HG03378 (cell line): ENCODE measurements around the gene ZNF148.
A peak's percentile ranks its signal among the peaks of the same experiment; 100 is the strongest.
"Not testable (repeated sequence)": the region's sequence is repeated elsewhere in the genome, so short reads cannot be mapped to it uniquely, and the experiment has no call there.

Source experiments
- ATAC-seq: cut with Tn5 transposase; IDR thresholded peaks from one replicate; pipeline ENCODE4 v1.9.1; 2021; ENCODE audit warnings: mild to moderate bottlenecking, moderate library complexity; ENCODE audit not compliant: unreplicated experiment

ZNF148 gene

DNA sequence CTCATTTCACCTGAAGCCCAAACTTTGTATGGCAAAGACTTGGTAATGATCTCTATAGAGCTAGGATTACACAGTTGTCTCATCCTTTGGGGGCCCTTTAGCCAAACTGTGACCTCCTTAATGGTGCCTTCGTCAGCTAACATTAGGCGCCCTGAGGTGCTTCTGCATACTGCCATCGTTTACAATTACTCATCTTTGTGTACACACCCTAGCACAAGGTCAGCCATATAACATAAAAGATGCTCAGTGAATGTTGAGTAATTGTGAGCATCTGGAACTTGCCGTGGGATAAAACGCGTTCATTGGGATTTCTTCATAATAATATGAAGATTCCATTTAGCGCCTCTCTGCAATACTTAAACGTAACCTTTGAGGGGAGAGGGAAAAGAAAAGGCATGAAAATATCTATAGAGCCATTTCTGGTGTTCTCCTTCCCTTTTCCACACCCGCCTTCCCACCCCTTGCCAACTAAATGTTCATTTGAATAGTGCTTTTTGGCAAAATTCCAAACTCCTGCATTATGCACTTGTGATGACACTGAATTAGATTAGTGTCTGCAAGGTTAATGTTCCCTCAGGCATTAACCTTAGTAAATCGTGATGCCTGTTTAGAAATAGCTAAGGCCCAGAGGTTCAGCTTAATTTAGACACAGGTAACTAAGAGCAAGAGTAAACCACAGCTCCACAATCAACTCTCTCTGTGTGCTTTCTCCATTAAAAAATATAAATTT is 990 bp upstream of the ZNF148 start:
- ATAC-seq: peak; percentile 22

DNA sequence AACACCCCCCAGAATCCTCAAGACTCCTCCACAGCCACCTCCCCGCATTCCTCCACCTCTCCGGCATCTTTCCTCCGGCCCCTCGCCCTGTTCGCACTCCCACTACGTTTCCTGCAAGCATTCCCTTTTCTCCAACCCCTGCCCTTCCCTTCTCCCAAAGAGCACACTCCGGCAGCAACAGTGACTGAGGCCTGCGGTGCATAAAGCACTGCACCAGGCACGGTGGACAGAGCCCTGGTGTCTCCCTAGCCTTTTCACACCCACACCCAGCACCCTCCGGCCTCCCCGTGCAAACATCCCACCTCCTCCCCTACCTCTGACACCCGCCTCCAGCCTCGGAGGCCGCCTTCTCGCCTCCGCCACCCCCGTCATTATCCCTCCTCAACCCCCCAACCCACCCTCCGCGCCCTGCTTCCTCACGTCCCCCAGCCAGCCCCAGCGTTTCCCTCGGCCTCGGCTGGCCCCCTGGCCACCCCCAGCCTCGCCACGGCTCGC is 577 bp downstream of the ZNF148 start:
- ATAC-seq: no peak

- no peak for ATAC-seq
Observed at GRCh38 chr3:125367403-125368230, 7.5 kb downstream of the ZNF148 start.

- ATAC-seq: no peak
Observed at GRCh38 chr3:125366132-125366531, 9.0 kb downstream of the ZNF148 start.

DNA sequence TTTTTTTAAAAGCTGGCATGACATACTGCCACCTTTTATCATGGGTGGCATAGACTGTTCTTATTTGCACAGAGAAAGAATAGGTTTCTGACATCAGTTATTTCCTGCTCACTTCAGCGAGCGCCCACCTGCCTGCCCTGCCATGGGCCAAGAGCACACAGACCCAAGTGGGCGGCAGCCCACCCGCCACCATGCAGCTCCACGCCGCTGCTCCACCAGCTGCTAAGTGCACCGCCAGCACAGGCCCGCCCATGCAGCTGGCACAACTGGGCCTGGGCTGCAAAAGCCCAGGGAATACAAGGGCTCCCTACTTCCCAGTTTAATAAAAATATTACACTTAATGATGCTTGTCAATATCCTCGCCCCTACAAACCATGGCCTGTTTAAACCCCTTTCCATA is 15.4 kb downstream of the ZNF148 start:
- ATAC-seq: no peak

- no peak for ATAC-seq
Observed at GRCh38 chr3:125358923-125359322, 16.2 kb downstream of the ZNF148 start.

DNA sequence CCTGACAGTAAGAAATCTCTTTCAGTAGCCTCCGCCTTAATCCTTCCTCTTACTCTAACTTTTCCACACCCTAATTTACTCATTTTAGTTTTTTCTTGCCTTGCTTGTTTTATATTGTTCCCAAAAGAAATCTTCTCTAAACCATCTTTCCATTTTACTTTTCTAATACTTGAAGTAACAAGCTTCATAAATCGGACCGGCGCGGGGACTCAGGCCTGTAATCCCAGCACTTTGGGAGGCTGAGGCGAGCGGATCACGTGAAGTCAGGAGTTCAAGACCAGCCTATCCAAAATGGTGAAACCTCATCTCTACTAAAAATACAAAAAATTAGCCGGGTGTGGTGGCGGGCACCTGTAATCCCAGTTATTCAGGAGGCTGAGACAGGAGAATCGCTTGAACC is 17.3 kb downstream of the ZNF148 start:
- no peak for ATAC-seq

DNA sequence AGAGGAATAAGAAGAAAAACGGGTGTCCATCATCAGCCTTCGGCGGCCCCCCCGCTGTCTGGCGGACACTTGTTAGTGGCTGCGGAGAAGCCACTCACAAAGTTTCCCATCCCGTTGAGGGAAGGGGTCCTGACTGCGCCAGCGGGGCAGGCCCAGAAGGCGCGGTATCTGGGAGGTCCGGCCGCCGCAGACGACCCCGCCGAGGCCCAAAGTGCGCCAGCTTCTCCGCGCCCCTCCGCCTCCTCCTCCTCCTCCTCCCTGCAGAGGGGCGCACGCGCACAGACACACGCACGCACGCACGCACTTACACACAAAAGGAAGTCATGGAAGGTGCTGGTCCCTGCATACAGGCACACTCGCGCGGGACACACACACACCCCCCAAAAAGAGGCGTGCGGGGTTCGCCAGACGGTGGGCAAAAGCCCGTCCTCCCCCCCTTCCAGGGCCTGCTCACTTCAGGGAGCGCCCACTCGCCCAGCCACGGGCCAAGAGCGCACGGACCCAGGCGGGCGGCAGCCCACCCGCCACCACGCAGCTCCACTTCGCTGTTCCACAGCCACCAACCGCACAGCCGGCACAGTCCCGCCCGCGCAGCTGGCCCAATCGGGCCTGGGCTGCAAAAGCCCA is 18.0 kb downstream of the ZNF148 start:
- no peak for ATAC-seq

DNA sequence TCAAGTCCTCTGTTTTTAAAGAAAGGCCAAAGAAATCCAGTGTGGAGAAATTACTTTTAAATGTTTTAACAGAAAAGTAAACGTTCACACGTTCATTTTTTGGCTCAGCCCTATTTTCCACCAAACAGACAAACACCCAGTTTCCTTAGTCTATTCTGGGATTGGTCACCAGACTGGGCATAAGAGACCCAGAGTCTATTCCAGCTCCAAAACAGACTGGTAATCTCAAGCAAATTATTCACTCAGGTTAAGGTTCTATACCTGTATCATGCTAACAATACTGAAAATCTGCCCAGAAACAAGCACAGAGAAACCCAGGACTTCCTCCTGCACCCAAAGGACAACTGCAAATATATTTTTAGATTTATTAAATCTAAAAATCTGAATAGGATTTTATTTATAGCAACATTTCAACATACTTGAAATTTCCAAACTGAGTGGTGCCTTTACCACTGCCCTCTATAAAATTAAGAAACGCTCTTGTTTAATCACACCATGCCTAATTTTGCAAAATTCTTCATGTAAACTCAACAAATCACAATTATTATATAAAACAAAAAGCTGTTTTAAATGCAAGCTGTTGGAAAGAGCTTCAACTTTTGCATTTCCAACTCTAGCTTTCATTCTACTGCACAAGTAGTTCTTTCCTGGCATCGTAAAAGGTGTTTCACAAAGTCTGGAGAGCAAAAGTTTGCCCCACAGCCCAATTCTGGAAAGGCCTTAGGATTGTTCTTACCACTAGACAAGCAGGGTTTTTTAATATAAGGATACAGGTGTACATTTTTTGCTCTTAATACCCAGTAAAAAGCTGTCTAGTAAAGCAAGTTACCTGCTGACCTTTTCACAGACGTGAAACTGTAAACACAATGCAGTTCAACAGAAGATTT is 18.7 kb downstream of the ZNF148 start:
- no peak for ATAC-seq

- no peak for ATAC-seq
Observed at GRCh38 chr3:125353659-125354058, 21.5 kb downstream of the ZNF148 start.

- ATAC-seq: no peak
Observed at GRCh38 chr3:125353128-125353527, 22.0 kb downstream of the ZNF148 start.

DNA sequence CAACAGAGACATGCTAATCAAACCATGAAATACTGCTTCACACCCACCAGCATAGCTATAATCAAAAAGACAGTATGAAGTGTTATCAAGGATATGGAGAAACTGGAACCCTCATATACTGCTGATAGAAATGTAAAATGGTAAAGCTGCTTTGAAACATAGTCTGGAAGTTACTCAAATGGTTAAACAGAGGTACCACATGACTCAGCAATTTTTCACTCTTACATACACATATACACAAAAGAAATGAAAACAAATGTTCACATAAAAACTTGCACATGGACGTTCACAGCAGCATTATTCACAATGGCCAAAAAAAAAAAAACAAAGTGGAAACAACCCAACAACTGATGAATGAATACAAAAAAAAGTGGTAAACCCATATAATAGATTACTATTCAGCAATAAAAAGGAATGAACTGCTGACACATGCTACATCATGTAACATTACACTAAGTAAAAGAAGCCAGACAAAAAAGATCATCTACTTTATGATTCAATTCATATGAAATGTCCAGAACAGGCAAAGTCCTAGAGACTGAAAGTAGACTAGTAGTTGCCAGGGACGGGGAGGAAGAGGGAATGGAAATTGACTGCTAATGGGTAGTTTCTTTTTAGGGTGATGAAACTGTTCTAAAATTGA is 23.2 kb downstream of the ZNF148 start:
- ATAC-seq: no peak

DNA sequence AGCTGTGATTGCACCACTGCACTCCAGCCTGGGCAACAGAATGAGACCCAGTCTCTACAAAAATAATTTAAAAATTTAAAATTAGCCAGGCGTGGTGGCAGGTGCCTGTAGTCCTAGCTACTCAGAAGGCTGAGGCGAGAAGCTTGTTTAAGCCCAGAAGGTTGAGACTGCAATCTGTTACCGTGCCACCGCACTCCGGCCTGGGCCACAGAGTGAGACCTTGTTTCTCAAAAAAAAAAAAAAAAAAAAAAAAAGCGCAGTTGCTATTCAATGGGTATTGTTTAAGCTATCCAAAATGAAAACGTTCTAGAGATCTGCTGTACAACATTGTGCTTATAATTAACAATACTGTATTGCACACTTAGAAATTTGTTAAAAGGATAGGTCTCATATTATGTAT is 24.0 kb downstream of the ZNF148 start:
- no peak for ATAC-seq

DNA sequence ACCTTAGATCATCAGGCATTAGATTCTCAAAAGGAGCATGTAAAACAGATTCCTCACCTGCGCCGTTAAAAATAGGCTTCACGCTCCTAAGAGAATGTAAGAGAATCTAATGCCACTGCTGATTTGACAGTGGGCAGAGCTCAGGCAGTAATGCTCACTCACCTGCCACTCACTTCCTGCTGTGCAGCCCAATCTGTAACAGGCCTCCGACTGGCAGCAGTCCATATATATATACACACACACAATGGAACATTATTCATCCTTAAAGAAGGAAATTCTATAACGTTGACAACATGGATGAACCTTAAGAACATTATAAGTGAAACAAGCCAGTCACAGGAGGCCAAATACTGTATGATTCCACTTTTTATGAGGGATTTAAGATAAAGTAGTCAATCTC is 24.5 kb downstream of the ZNF148 start:
- ATAC-seq: no peak

- no peak for ATAC-seq
Observed at GRCh38 chr3:125349556-125350165, 25.5 kb downstream of the ZNF148 start.

- ATAC-seq: no peak
Observed at GRCh38 chr3:125349055-125349454, 26.1 kb downstream of the ZNF148 start.

GRCh38 chr3:125343367-125343766 is 31.8 kb downstream of the ZNF148 start:
- ATAC-seq: not testable (repeated sequence)

DNA sequence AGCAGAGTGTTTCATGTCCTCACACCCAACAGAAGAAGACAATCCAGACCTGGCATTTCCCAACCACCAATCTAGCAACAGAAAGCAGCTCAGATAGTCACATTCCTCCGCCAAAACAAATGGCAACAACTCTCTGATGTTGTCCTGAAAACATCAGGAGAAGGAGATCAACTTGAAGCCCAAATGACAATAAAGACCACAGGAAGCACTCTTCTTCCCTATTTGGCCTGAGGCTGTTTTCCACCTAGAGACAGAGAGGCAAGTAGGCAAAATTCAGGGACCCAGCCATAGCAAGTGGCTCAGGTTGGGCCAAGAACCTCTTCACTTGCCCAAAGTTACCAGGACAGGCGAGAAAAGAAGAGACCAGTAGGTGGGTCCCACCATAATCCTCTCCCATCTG is 35.0 kb downstream of the ZNF148 start:
- ATAC-seq: no peak

DNA sequence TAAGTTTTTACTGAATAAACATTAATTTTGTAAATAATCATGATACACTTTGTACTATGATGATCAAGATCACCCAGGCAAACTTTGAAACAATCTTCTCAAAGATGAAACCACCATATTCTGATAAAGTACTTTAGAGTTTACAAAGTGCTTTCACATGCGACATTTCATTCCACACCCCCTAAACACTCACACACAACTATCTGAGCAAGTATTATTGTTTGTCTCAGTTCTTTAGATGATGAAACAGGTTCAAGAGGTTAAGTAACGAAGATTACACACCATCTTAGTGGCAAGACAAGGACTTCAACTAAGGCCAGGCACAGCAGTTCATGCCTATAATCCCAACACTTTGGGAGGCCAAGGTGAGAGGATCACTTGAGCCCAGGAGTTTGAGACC is 37.6 kb downstream of the ZNF148 start:
- ATAC-seq: no peak
